ENCODE data around the gene CHRNA3. TPM values are rescaled to one million over a fixed set of nuclear protein-coding genes. Genes with fewer than 3 reads are reported as not detected.

The CHRNA3 gene
- total RNA-seq, 4 donors from 2014 or later, result not detected

GRCh38 chr15:78573416-78573815, 47.4 kb downstream of the CHRNA3 start:
- H3K27ac ChIP-seq, result no peak overlapping the region
- WGBS, 2 donors, result 64 to 79% methylated on average over 4 of the region's 4 CpGs
- H3K36me3 ChIP-seq, result no peaks in the 10 kb centered on the region
- no peaks in the 10 kb centered on the region for H3K4me1 ChIP-seq
- H3K4me3 ChIP-seq, result no peak overlapping the region
- H3K27me3 ChIP-seq, result peaks cover 0 to 52% of the 10 kb centered on the region in 2 donors
- DNase-seq (ENCODE audit: low spot score in 2 of 2), result no peak
- H3K9me3 ChIP-seq, result no peaks in the 10 kb centered on the region
- TF ChIP-seq EP300 (IDR thresholded peaks at IDR 0.05), result no peak

- Histone ChIP-seq H3K36me3 (no peaks in the 10 kb centered on the region), H3K4me1 (peaks cover 0 to 2% (median 0%) of the 10 kb centered on the region in 4 donors), H3K9me3 (no peaks in the 10 kb centered on the region), H3K27me3 (peaks cover 0 to 68% of the 10 kb centered on the region in 2 donors), H3K27ac (no peak overlapping the region), H3K4me3 (no peak overlapping the region)
- TF ChIP-seq CTCF (IDR thresholded peaks at IDR 0.05) (no peak), EP300 (IDR thresholded peaks at IDR 0.05) (no peak), POLR2A (IDR thresholded peaks at IDR 0.05) (no peak)
- DNase-seq (ENCODE audit: low spot score in 2 of 2), result no peak
- 66 to 76% methylated on average over 4 of the region's 4 CpGs for WGBS, 2 donors
Measured at GRCh38 chr15:78571382-78571781, 49.4 kb downstream of the CHRNA3 start.

- Histone ChIP-seq H3K4me3 (no peak overlapping the region), H3K36me3 (no peaks in the 10 kb centered on the region), H3K27ac (no peak overlapping the region), H3K4me1 (peaks cover 0 to 8% (median 0%) of the 10 kb centered on the region in 4 donors), H3K9me3 (no peaks in the 10 kb centered on the region), H3K27me3 (peaks cover 0 to 72% of the 10 kb centered on the region in 2 donors)
- WGBS, 2 donors, result 69 to 76% methylated on average over 2 of the region's 2 CpGs
- no peak for DNase-seq (ENCODE audit: low spot score in 2 of 2)
- TF ChIP-seq POLR2A (IDR thresholded peaks at IDR 0.05) (no peak), CTCF (IDR thresholded peaks at IDR 0.05) (no peak), EP300 (IDR thresholded peaks at IDR 0.05) (no peak)
Measured at GRCh38 chr15:78570710-78571109, 50.1 kb downstream of the CHRNA3 start.

- Histone ChIP-seq H3K9me3 (no peaks in the 10 kb centered on the region), H3K27me3 (peaks cover 0 to 69% of the 10 kb centered on the region in 2 donors), H3K4me1 (peaks cover 0 to 16% (median 2%) of the 10 kb centered on the region in 4 donors), H3K4me3 (no peak overlapping the region), H3K36me3 (no peaks in the 10 kb centered on the region), H3K27ac (no peak overlapping the region)
- TF ChIP-seq POLR2A (IDR thresholded peaks at IDR 0.05) (no peak), CTCF (IDR thresholded peaks at IDR 0.05) (no peak), EP300 (IDR thresholded peaks at IDR 0.05) (no peak)
- no peak for DNase-seq (ENCODE audit: low spot score in 2 of 2)
- WGBS, 2 donors, result 76 to 79% methylated on average over 4 of the region's 4 CpGs
Measured at GRCh38 chr15:78567531-78567930, 53.3 kb downstream of the CHRNA3 start.

- Histone ChIP-seq H3K4me3 (peak overlapping the region; percentile 30 to 62 (median 45)), H3K27ac (no peak overlapping the region), H3K36me3 (no peaks in the 10 kb centered on the region), H3K27me3 (peaks cover 0 to 63% of the 10 kb centered on the region in 2 donors), H3K9me3 (no peaks in the 10 kb centered on the region), H3K4me1 (peaks cover 0 to 16% (median 2%) of the 10 kb centered on the region in 4 donors)
- TF ChIP-seq CTCF (IDR thresholded peaks at IDR 0.05) (no peak), EP300 (IDR thresholded peaks at IDR 0.05) (no peak), POLR2A (IDR thresholded peaks at IDR 0.05) (no peak)
- DNase-seq (ENCODE audit: low spot score in 2 of 2), result peak in 1 of 2 donors; percentile 5
- 6 to 7% methylated on average over 19 of the region's 19 CpGs for WGBS, 2 donors
Measured at GRCh38 chr15:78565951-78566774, 54.6 kb downstream of the CHRNA3 start.

Measured in tibial nerve (tissue), 4 donors.